ENCODE measurements around the gene PSMD14.

DNA sequence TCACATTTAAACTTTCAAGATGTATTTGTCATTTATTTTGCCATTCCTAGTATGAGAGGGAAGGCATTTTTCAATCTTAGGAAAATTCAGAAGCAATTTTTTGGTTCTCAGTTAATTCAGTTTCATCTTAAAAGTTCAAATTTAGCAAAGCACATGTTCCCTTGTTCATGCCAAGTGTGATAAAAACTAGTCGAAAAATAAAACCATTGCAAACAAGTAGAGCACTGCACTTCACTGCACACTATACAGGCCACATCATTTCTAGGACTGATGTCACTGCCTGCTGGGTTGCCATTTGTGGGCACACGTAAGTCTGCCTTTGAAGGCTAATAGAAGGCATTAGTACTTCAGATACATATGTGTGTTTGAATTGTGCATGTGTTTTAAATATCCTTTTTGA, 122.2 kb downstream of the PSMD14 start:
- no peak for TF ChIP-seq CEBPB (IDR thresholded peaks at IDR 0.05; ENCODE audit: low read depth, low read length)
- TF ChIP-seq CBX5 (IDR thresholded peaks at IDR 0.05; ENCODE audit: low read depth, low read length) = no peak
- no peak for TF ChIP-seq TEAD4 (IDR thresholded peaks at IDR 0.05; ENCODE audit: low read depth, low read length)
- no peak for TF ChIP-seq HDAC2 (IDR thresholded peaks at IDR 0.05; ENCODE audit: borderline replicate concordance in 1 of 2, low read depth in 2 of 2, low read length in 2 of 2)
- no peak for TF ChIP-seq RAD21 (IDR thresholded peaks at IDR 0.05 in 1 of 2, conservative IDR thresholded peaks at IDR 0.05 in 1 of 2; ENCODE audit: low read depth in 2 of 2, low read length in 2 of 2)
- TF ChIP-seq, protein P1, sequence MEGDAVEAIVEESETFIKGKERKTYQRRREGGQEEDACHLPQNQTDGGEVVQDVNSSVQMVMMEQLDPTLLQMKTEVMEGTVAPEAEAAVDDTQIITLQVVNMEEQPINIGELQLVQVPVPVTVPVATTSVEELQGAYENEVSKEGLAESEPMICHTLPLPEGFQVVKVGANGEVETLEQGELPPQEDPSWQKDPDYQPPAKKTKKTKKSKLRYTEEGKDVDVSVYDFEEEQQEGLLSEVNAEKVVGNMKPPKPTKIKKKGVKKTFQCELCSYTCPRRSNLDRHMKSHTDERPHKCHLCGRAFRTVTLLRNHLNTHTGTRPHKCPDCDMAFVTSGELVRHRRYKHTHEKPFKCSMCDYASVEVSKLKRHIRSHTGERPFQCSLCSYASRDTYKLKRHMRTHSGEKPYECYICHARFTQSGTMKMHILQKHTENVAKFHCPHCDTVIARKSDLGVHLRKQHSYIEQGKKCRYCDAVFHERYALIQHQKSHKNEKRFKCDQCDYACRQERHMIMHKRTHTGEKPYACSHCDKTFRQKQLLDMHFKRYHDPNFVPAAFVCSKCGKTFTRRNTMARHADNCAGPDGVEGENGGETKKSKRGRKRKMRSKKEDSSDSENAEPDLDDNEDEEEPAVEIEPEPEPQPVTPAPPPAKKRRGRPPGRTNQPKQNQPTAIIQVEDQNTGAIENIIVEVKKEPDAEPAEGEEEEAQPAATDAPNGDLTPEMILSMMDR (IDR thresholded peaks at IDR 0.05; ENCODE audit: control extremely low read depth in 1 of 3, insufficient read depth in 1 of 3, low read depth in 1 of 3, low read length in 3 of 3) = no peak
- no peak for TF ChIP-seq JUN (IDR thresholded peaks at IDR 0.05; ENCODE audit: low read depth, low read length)
- no peak for TF ChIP-seq EP300 (IDR thresholded peaks at IDR 0.05; ENCODE audit: borderline replicate concordance in 1 of 2, low read depth in 2 of 2, low read length in 2 of 2)
- no peak for TF ChIP-seq ZNF274 (IDR thresholded peaks at IDR 0.05; ENCODE audit: borderline replicate concordance, extremely low read depth, low read length)
- no peak for TF ChIP-seq POLR2A (IDR thresholded peaks at IDR 0.05; ENCODE audit: control extremely low read depth in 1 of 2, low read depth in 2 of 2, low read length in 2 of 2)
- TF ChIP-seq, protein P2, sequence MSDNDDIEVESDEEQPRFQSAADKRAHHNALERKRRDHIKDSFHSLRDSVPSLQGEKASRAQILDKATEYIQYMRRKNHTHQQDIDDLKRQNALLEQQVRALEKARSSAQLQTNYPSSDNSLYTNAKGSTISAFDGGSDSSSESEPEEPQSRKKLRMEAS (IDR thresholded peaks at IDR 0.05) = no peak
- TF ChIP-seq TAF1 (IDR thresholded peaks at IDR 0.05; ENCODE audit: low read depth, low read length) = no peak
- no peak for TF ChIP-seq TCF12 (IDR thresholded peaks at IDR 0.05; ENCODE audit: low read depth, low read length)

All from H1 (cell line).